ENCODE measurements around the gene SLC48A1. TPM values are rescaled to one million over a fixed set of nuclear protein-coding genes. Genes with fewer than 3 reads are reported as not detected.

Gene SLC48A1
- total RNA-seq, 1 experiment from 2014 or later = 20.0 TPM

GRCh38 chr12:47777151-47777550, 4.1 kb downstream of the SLC48A1 start:
- POLR2A ChIA-PET = no interaction called here
- Histone ChIP-seq H3K27ac (ENCODE audit: low read depth, low read length) (no peak overlapping the region), H3K79me2 (ENCODE audit: insufficient read depth, low read length) (peaks cover 24% of the 10 kb centered on the region), H3K4me1 (ENCODE audit: control insufficient read depth in 1 of 2, insufficient read depth in 2 of 2, low read length in 2 of 2) (peaks cover 19 to 51% of the 10 kb centered on the region in 2 experiments), H3K36me3 (ENCODE audit: control insufficient read depth in 1 of 2, insufficient read depth in 2 of 2, low read length in 2 of 2) (peaks cover 0 to 2% of the 10 kb centered on the region in 2 experiments; a peak in 1 of 4 replicates), H3K4me3 (replicated peaks in 1 of 2; ENCODE audit: low read depth in 1 of 2, low read length in 2 of 2) (no peak overlapping the region), H2AFZ (ENCODE audit: low read depth, low read length, poor library complexity, severe bottlenecking) (no peak overlapping the region), H3K4me2 (ENCODE audit: low read length) (no peak overlapping the region), H4K20me1 (ENCODE audit: insufficient read depth) (no peaks in the 10 kb centered on the region), H3K9me2 (ENCODE audit: insufficient read depth) (no peaks in the 10 kb centered on the region), H3K9ac (ENCODE audit: low read length) (no peak overlapping the region), H3K9me3 (ENCODE audit: control insufficient read depth in 1 of 2, insufficient read depth in 1 of 2, low read depth in 1 of 2, low read length in 2 of 2) (no peaks in the 10 kb centered on the region), H3K27me3 (ENCODE audit: insufficient read depth, low read length) (no peaks in the 10 kb centered on the region)
- CTCF ChIA-PET = interaction anchor here (3.3 to 5.4 kb wide), 3 partner anchors 9 to 61 kb away, joined by 26 to 70 read pairs (median 30); no protein-coding TSS in a partner anchor
- intact Hi-C loops (cut with micrococcal nuclease) = loop anchor here (5.0 to 10.0 kb wide), 2 partner anchors 60 to 742 kb away; no protein-coding TSS in a partner anchor
- TF ChIP-seq EZH2phosphoT487 (IDR thresholded peaks at IDR 0.05; ENCODE audit: borderline replicate concordance) (no peak), YY1 (IDR thresholded peaks at IDR 0.05; ENCODE audit: extremely low read depth, insufficient replicate concordance, low read depth, low read length) (no peak), SRF (IDR thresholded peaks at IDR 0.05; ENCODE audit: low read depth) (no peak), JUND (IDR thresholded peaks at IDR 0.05) (no peak), ATF3 (IDR thresholded peaks at IDR 0.05) (no peak), ZNF274 (IDR thresholded peaks at IDR 0.05; ENCODE audit: low read depth, low read length) (no peak), EZH2 (IDR thresholded peaks at IDR 0.05) (no peak), RAD21 (IDR thresholded peaks at IDR 0.05; ENCODE audit: low read depth) (no peak), CBX3 (IDR thresholded peaks at IDR 0.05; ENCODE audit: low read depth) (no peak), ELF1 (IDR thresholded peaks at IDR 0.05; ENCODE audit: borderline replicate concordance, low read depth) (no peak), POLR2A (IDR thresholded peaks at IDR 0.05; ENCODE audit: borderline replicate concordance, extremely low read depth, insufficient read depth, insufficient read length) (no peak), EGR1 (IDR thresholded peaks at IDR 0.05; ENCODE audit: low read depth) (no peak), SP1 (IDR thresholded peaks at IDR 0.05; ENCODE audit: low read depth) (no peak), SIN3A (IDR thresholded peaks at IDR 0.05; ENCODE audit: low read depth) (no peak), CEBPB (IDR thresholded peaks at IDR 0.05; ENCODE audit: low read depth) (no peak)
- TF ChIP-seq, protein P1, sequence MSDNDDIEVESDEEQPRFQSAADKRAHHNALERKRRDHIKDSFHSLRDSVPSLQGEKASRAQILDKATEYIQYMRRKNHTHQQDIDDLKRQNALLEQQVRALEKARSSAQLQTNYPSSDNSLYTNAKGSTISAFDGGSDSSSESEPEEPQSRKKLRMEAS (IDR thresholded peaks at IDR 0.05) = no peak
- TF ChIP-seq, protein P2, sequence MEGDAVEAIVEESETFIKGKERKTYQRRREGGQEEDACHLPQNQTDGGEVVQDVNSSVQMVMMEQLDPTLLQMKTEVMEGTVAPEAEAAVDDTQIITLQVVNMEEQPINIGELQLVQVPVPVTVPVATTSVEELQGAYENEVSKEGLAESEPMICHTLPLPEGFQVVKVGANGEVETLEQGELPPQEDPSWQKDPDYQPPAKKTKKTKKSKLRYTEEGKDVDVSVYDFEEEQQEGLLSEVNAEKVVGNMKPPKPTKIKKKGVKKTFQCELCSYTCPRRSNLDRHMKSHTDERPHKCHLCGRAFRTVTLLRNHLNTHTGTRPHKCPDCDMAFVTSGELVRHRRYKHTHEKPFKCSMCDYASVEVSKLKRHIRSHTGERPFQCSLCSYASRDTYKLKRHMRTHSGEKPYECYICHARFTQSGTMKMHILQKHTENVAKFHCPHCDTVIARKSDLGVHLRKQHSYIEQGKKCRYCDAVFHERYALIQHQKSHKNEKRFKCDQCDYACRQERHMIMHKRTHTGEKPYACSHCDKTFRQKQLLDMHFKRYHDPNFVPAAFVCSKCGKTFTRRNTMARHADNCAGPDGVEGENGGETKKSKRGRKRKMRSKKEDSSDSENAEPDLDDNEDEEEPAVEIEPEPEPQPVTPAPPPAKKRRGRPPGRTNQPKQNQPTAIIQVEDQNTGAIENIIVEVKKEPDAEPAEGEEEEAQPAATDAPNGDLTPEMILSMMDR (IDR thresholded peaks at IDR 0.05 in 2 of 3, conservative IDR thresholded peaks at IDR 0.05 in 1 of 3; ENCODE audit: borderline replicate concordance in 1 of 3, insufficient read depth in 1 of 3, low read depth in 2 of 3, low read length in 2 of 3) = no peak
- TF ChIP-seq, protein P3, sequence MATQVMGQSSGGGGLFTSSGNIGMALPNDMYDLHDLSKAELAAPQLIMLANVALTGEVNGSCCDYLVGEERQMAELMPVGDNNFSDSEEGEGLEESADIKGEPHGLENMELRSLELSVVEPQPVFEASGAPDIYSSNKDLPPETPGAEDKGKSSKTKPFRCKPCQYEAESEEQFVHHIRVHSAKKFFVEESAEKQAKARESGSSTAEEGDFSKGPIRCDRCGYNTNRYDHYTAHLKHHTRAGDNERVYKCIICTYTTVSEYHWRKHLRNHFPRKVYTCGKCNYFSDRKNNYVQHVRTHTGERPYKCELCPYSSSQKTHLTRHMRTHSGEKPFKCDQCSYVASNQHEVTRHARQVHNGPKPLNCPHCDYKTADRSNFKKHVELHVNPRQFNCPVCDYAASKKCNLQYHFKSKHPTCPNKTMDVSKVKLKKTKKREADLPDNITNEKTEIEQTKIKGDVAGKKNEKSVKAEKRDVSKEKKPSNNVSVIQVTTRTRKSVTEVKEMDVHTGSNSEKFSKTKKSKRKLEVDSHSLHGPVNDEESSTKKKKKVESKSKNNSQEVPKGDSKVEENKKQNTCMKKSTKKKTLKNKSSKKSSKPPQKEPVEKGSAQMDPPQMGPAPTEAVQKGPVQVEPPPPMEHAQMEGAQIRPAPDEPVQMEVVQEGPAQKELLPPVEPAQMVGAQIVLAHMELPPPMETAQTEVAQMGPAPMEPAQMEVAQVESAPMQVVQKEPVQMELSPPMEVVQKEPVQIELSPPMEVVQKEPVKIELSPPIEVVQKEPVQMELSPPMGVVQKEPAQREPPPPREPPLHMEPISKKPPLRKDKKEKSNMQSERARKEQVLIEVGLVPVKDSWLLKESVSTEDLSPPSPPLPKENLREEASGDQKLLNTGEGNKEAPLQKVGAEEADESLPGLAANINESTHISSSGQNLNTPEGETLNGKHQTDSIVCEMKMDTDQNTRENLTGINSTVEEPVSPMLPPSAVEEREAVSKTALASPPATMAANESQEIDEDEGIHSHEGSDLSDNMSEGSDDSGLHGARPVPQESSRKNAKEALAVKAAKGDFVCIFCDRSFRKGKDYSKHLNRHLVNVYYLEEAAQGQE (IDR thresholded peaks at IDR 0.05; ENCODE audit: low read depth) = no peak
- TF ChIP-seq, protein P4, sequence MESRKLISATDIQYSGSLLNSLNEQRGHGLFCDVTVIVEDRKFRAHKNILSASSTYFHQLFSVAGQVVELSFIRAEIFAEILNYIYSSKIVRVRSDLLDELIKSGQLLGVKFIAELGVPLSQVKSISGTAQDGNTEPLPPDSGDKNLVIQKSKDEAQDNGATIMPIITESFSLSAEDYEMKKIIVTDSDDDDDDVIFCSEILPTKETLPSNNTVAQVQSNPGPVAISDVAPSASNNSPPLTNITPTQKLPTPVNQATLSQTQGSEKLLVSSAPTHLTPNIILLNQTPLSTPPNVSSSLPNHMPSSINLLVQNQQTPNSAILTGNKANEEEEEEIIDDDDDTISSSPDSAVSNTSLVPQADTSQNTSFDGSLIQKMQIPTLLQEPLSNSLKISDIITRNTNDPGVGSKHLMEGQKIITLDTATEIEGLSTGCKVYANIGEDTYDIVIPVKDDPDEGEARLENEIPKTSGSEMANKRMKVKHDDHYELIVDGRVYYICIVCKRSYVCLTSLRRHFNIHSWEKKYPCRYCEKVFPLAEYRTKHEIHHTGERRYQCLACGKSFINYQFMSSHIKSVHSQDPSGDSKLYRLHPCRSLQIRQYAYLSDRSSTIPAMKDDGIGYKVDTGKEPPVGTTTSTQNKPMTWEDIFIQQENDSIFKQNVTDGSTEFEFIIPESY (IDR thresholded peaks at IDR 0.05; ENCODE audit: extremely low read depth, insufficient replicate concordance, low read length) = no peak
- no TSS peak for BruUV-seq (replicated peaks)
- RAD21 ChIA-PET (ENCODE audit: low non-redundant PET in 1 of 2, low total read pairs in 2 of 2, uncharacterized antibody in 2 of 2, unreplicated experiment in 2 of 2) = interaction anchor here (0.9 to 1.7 kb wide), 3 partner anchors 23 to 34 kb away, joined by 3 to 6 read pairs (median 3); no protein-coding TSS in a partner anchor
- DNase-seq (ENCODE audit: low read depth, low spot score) = no peak
- ATAC-seq = no peak
